ENCODE measurements around the gene SSC5D. TPM values are rescaled to one million over a fixed set of nuclear protein-coding genes. Genes with fewer than 3 reads are reported as not detected.

SSC5D gene
- total RNA-seq, 4 donors from 2014 or later, result 2.1 to 16.7 (median 9.1) TPM

DNA sequence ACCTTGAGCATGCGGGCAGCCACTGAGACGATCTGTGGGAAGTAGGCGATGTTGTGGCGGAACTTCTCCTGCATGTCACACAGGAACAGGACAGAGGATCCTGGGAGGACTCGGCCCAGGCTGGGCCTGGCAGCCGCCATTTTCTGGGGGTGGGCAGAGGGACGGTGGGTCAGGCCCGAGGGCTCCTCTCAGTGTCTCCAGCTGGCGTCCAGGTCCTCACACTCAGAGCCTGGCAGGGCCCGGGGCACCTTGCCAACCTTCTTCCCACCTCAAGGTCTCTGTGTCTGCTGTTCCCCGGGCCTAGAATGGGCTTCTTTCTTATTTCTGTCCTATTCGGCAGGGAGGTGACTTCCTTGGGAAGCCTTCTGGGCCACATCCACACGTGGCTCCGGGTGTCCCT is 31.9 kb upstream of the SSC5D start:
- TF ChIP-seq, protein P1, sequence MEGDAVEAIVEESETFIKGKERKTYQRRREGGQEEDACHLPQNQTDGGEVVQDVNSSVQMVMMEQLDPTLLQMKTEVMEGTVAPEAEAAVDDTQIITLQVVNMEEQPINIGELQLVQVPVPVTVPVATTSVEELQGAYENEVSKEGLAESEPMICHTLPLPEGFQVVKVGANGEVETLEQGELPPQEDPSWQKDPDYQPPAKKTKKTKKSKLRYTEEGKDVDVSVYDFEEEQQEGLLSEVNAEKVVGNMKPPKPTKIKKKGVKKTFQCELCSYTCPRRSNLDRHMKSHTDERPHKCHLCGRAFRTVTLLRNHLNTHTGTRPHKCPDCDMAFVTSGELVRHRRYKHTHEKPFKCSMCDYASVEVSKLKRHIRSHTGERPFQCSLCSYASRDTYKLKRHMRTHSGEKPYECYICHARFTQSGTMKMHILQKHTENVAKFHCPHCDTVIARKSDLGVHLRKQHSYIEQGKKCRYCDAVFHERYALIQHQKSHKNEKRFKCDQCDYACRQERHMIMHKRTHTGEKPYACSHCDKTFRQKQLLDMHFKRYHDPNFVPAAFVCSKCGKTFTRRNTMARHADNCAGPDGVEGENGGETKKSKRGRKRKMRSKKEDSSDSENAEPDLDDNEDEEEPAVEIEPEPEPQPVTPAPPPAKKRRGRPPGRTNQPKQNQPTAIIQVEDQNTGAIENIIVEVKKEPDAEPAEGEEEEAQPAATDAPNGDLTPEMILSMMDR (IDR thresholded peaks at IDR 0.05; ENCODE audit: low read depth), result no peak

DNA sequence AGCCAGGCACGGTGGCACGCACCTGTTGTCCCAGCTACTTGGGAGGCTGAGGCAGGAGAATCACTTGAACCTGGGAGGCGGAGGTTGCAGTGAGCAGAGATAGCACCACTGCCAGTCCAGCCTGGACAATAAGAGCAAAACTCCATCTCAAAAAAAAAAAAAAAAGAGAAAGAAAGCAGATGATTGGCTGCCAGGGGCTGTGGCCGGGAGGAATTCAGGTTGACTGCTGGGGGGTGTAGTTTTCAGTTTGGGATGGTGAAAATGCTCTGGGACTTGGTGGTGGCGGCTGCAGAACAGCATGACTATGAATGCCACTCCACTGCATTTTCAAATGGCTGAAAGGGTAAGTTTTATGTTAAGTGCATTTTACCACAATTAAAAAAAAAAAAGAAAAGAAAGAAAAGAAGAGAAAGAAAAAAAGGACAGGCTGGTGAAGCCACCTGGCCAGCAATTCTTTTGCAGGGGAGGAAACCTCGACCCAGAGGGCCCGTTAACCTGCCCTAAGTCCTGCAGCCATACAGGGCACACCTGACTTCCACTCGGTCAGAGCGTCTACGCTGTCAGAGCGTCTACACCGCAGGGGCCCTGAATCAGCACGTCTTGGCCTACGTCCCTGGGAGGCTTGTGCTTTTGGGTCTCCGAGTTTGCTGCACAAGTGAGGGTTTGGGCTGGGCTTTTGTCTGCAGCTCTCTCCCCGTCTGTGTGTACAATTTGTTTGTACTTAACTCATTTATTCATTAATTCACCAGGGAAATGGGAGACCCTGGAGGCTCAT is 30.4 kb upstream of the SSC5D start:
- TF ChIP-seq, protein P1 (IDR thresholded peaks at IDR 0.05; ENCODE audit: low read depth), result no peak

DNA sequence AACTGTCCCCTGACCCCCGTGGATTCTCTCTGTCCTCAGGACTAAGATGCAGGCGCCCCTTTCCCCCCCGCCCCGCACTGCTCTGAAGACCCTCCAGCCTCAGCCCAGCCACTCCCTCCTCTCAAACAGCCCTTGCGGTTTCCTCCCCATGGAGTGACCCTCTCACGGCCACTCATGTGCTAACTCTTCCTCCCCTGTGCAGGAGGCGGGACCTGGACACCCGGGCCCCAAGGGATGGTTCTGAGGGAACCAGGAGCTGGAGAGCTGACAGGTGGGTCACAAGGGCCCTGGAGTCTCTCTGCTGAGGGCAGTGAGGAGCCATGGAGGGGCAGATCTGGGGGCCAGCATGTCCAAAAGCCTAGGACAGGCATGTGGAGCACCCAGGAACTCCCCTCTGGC is 28.7 kb upstream of the SSC5D start:
- TF ChIP-seq, protein P1 (IDR thresholded peaks at IDR 0.05; ENCODE audit: low read depth), result no peak

DNA sequence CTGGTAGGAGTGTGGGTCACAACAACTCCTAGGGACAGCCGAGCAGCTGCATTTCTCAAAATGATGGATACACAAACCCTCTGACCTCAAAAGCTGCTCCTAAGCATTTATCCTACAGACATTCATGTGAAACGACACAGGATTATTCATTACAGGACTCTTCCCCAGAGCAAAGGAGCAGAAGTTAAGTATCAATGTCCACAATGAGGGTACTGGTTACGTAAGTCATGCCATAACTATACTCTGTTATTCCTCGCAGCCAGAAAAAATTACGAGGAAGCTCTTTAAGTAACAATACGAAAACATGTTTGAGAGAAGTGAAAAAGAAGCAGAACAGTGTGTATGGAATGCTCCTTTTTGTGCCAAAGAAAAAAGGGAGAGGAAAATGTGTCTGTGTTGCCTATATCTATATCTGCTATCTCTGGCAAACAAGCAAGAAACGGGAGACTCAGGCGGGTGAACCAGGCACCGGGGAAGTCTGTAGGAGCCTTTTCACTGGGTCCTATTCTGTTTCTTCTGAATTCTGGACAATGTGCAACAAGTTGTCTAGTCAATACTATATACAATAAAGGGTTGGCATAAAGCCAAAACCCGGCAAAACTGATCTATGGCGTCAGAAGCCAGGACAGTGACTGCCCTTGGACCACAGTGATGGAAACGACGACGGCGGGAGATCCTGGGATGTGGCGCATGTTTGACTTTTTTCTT is 28.1 kb upstream of the SSC5D start:
- TF ChIP-seq, protein P1 (IDR thresholded peaks at IDR 0.05; ENCODE audit: low read depth), result no peak

DNA sequence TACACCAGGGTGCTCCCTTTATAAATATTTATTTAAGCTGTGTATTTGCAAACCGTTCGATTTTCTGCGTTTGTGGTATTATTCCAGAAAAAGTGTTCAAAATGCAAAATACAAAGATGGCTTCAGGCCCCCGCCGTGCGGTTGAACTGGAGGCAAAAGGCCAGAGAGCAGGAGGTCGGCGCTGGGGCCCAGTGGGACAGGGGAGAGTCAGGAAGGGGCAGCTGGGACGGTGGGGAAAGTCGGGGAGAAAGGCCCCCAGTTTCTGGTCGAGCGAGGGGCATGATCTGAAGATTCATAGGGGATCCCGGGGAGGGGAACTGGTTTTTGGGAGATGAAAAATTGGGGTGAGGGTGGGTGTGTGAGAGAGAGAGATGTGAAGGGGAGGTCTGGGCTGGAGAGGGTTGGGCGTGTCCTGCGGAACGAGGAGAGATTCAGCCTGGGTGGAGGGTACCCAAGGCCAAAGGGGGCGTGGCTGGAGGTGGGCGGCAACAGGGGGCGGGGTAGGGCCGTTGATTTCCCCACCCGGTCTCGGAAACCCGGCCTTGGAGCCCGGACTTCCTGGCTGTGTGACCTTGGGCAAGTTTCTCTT is 27.5 kb upstream of the SSC5D start:
- TF ChIP-seq, protein P1 (IDR thresholded peaks at IDR 0.05; ENCODE audit: low read depth), result no peak

DNA sequence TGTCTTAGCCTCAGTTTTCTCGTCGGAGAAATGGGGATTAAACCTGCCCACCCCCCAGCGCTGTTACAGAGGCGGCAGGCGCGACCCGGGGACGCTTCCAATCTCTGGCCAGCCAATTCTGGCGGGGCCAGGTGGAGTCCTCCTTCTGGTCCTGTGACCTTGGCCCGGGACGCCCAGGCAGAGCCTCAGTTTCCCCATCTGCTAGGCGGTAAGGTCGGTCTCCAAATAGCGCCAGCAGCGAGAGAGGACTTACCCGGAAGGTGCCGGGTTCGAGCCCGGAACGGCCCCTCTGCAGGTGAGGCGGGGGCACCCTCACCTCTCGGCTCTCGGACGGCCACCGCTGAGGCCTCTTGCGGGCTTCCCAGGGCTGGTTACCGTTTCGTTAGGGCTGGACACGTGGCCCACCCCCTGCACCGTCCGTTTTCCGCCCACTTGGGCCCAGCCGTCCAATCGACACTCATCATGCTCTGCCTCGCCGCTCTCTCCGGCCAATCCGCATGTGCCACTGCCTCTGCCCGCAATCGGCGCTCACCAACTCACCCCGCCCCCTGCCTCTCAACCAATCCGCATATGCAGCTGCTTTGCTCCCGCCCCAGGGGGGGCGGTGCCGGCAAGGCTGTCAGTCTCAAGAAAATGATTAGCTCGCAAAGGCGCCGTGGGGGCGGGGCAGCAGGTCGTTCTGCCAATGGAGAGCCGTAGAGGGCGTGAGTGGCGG is 26.8 kb upstream of the SSC5D start, which contains the start of gene ISOC2:
Gene ISOC2, minus strand, starts transcription at position 384 of the 715 bp plus-strand sequence. CDS start 5,156 bp downstream, outside the sequence.
- TF ChIP-seq, protein P1 (IDR thresholded peaks at IDR 0.05; ENCODE audit: low read depth), result no peak
